H4 (cell line): Measurements from ENCODE around the gene HNRNPA1. TPM values are rescaled to one million over a fixed set of nuclear protein-coding genes. Genes with fewer than 3 reads are reported as not detected.
A peak's percentile ranks its signal among the peaks of the same experiment; 100 is the strongest.
"Not testable (repeated sequence)": the region's sequence is repeated elsewhere in the genome, so short reads cannot be mapped to it uniquely, and the experiment has no call there.

ENCODE experiments used
- DNase-seq: peaks from one replicate; pipeline ENCODE4 v3.0.0-alpha.2; 2015; ENCODE audit warnings: low spot score
- total RNA-seq: library from RNA; depleted of rRNA; stranded (reverse); fragments of >200 nt; shearing (Covaris generic); gene quantifications from 2 replicates; pipeline ENCODE4 v1.2.3, GENCODE V29; 2014

HNRNPA1 gene
- total RNA-seq, 1 experiment from 2014 or later: 634 TPM

DNA sequence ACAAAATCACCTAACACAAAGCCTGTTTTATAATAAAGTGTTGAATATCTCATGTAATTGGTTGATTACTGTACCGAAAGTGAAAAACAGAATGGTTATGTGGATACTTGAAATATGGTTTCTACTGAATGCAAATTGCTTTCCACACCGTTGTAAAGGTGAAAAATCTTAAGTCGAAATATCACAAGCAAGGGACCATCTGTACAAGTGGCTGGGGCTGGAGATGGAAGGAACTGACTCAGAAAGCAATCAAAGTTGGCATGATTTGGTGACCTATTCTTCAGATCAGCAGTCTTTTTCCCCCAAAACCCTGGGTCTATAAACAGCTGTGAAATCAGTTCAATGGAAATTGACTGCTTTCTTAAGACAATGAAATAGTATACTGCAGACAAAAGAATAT is 4.2 kb upstream of the HNRNPA1 start:
- no peak for DNase-seq

DNA sequence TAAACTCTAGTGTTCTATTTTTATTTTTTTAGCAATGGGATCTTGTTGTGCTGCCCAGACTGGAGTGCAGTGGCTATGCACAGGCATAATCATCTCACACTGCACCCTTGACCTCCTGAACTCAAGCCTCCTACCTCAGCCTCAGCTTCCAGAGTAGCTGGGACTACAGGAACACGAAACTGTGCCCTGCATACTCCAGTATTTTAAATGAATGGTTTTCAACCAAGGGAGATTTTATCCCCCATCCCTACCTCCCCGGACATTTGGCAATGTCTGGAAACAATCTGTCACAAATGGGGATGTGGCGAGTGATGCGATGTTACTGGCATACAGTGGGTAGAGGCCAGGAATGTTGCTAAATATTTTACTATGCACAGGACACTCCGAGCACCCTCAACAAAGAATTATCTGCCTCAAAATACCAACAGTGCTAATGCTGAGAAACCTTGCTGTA is 2.7 kb upstream of the HNRNPA1 start:
- no peak for DNase-seq

DNA sequence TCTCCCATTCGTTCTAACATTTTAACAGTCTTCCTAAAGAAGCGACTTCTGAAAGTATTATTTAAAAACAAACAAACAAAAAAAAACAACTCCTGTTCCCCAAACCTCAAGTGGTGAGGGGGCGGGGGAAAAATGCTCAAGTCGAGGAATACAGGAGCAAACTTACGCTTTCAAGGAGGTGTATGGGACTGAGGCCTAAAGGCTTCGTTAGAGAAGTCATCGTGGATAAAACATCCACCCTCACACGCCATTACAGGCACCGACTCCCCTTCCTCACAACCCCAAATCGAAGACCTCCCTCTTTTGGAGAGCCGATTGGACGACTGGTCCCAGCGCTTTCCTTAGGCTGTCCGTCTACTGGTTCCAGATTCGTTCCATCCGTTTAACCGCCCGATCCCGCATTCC is 1.3 kb upstream of the HNRNPA1 start:
- no peak for DNase-seq

DNA sequence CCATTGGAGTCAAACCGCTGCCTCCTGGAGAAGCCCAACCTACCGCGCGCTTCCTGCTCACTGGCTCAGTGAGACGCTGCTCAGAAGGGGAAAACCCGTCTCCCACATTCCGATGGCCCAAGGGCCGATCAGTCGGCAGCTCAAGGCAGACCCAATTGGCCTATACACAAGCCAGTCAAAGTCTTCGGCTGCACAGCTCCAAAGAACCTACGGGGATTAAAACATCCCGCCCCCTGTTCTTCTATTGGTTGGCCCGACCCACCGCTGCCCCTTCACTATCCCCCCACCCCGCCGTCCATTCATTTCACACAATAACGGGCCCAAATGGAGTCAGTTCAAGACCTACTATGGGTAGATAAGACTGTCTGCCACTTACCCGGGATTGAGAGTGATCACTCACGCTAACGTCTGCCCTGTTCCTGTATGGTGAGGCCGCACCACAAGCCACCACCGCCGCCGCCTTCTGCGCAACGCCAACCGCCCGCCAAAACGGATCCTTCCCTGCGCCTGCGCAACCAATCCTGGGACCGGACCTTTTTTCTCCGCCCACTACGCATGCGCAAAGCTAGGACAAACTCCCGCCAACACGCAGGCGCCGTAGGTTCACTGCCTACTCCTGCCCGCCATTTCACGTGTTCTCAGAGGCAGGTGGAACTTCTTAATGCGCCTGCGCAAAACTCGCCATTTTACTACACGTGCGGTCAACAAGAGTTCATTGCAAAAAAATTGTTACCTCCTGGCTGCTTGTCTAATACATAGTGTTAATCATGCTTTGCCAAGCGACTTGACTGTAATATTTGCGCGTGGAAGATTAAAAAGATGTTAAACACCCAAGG is 676 bp upstream of the HNRNPA1 start, which contains the start of gene CBX5:
CBX5 (minus strand) TSS at position 491 of the 836 bp plus-strand sequence. CDS start 22,472 bp downstream, outside the sequence.
- peak; percentile 99 for DNase-seq

DNA sequence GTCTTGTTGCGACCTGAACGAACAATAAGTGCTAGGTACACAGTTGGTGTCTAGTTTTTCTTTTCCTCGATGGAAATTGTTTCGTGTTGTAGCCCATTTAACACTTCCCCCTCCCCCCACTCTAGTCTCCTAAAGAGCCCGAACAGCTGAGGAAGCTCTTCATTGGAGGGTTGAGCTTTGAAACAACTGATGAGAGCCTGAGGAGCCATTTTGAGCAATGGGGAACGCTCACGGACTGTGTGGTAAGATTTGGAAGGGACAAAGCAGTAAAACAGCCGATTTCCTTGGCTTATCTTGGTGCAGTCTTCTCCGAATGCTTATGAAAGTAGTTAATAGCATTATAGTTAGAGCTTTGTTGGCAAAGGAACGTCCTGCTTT is 724 bp downstream of the HNRNPA1 start:
- not testable (repeated sequence) for DNase-seq

DNA sequence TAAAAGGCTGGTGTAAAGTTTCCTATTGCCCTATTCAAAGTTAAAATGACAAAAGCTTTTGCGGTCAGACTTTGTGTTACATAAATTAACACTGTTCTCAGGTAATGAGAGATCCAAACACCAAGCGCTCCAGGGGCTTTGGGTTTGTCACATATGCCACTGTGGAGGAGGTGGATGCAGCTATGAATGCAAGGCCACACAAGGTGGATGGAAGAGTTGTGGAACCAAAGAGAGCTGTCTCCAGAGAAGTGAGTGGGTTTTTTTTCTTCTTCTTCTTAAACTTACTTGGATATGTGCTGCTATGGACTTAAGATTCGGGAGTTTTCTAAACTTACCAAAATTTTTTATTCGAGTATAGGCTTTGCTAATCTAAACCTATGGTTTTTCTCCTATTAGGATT is 1.2 kb downstream of the HNRNPA1 start:
- not testable (repeated sequence) for DNase-seq

DNA sequence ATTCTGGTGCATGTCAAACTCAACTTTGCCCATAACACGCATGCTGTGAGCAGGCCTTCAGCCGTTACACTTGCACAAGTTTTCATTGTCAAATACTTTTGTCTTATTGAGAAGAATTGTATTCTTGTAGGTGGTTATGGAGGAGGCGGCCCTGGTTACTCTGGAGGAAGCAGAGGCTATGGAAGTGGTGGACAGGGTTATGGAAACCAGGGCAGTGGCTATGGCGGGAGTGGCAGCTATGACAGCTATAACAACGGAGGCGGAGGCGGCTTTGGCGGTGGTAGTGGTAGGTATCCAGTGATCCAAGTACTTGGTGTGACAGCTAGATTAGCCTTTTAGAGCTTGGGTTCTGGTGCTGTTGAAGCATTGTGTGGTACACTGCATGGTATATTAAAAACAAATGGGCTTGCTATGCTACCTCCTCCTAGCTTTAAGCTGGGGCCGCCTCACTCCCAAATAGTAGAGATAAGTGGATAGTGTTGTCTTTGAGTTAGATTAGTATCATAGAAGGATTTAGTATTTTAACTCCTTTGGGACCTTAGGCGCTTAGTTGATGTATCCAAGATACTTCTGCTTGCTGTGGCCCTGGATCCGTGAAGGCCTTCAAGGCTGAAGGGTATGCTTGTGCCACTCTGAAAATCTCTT is 2.5 kb downstream of the HNRNPA1 start:
- DNase-seq: no peak

DNA sequence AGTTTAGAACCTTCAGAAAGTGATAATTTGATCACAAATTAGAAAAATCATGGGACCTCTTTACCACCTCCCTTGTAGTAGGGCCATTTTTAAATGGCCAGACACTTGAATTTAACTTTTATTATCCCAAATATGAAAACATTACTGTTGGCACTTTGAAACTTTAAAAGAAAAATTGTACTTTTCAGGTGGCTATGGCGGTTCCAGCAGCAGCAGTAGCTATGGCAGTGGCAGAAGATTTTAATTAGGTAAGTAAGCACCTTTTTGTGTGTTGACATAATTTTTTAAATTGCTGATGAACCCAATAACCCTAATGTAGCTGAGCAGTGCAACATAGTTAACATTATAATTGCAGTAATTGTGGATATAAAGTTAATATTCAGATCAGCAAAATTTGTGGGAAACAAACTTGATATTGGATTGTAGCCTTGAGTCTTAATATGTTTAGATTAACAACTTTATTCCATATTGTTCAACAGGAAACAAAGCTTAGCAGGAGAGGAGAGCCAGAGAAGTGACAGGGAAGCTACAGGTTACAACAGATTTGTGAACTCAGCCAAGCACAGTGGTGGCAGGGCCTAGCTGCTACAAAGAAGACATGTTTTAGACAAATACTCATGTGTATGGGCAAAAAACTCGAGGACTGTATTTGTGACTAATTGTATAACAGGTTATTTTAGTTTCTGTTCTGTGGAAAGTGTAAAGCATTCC is 3.7 kb downstream of the HNRNPA1 start:
- DNase-seq: not testable (repeated sequence)

DNA sequence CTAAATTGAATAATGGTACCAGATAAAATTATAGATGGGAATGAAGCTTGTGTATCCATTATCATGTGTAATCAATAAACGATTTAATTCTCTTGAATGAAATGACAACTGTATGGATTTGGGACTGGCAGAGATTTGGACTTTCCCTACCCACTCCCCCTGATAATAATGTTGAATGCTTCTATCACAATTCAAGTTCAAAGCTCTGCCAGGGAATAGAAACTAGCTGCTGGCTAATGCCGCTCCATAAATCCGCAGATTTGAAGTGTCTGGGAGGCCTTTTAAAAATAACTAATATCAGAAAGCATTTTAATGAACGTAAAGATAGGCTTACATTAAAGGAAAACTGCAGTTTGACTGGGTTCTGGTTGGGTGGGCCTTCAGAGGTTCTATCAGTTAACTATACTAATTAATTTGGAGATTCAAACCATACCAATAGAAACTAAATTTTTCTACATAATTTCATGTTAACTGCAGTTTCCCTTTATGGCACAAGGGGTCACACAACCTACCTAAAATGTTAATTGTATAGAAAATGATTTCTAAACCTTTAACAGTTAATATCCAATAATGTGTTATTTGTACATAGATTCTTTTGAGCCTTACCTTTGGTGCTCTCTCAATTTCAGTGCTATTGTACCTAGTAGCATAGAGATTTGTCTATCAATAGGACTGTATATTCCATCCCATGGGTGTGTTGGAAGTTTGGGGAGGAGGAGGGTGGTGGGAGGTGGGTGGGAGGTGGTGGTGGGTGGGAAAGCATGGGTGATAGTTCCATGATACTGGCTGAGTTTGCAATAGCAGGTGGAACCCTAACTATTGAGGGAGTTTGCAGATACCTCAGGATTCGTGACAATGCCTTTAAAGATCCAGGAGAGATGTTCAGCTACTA is 4.9 kb downstream of the HNRNPA1 start:
- no peak for DNase-seq

DNA sequence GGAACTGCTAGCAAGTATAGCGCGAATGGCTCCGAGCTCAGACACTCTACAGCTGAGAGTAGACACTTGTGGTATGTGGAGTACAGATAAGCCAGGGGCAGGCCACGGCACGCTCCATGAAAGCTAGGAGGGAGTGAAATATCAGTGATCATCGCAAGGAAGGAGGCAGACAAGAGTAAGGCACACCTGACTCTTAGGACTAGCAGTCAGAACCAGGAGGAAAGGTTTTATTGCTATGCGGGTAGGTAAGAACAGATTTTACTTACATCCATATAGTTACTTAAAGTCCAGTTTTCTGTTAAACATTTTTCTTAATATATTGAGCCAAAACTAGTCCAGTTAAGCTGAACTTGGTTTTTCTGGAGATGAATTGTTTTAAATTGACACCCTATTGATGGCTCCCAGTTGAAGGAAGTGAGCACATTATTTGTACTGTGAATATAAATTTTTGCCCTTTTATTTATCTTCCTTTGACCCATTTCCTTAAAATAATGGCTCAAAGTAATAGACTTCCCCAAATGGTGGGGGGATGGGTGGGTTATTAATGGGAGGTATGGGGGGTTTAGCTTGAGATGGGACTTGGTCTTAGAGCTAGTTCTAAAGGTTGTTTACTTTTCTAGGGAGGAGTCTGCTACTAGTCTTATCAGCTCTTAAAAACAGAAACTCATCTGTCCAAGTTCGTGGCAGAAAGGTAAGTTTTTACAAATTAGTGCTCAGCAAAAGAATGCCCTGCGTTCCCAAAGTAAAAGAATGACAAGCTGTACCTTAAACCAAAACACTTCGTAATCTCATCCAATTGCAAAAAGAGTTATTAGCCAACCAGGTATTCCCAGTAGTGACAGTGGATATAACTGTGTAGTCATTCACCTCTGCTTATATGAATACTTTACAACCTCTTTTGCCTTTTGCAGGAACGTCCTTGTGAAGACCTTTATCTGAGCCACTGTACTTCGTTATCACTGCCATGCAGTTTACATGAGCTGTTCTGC is 5.8 kb downstream of the HNRNPA1 start:
- no peak for DNase-seq

DNA sequence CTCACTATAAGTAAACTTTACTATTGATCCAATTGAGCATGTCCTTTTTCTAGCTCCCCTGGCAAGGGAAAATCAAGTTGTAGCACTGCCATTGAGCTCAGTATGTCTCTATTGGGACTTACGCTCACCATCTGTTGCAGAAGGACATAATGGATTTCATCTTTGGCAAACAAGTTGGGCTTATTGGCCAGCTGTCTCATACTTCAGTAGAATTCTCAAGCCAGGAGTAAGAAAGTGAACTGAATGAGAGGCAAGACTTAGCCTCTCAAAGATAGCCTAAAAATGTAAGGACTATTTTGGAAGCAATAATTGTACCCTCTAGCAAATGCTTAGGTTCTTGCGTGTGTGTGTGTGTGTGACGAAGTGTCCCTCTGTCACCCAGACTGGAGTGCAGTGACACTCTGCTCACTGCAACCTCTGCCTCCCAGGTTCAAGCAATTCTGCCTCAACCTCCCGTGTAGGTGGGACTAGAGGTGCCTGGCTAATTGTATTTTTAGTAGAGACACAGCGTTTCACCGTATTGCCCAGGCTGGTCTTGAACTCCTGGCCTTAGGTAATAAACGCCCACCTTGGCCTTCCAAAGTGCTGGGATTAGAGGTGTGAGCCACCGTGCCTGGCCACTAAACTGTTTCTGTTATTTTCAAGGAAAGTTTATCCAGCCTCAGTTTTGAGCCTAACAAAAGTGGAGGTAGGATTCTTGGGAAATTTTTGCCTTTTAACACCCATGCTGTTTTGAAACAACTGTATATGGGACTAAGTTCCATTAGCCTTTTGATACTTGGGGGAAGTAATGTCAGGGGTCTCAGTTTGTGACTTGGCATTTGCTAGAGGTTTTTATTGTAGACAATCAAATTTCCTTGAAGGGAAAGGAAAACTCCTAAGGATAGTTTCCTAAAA is 7.0 kb downstream of the HNRNPA1 start:
- DNase-seq: no peak

DNA sequence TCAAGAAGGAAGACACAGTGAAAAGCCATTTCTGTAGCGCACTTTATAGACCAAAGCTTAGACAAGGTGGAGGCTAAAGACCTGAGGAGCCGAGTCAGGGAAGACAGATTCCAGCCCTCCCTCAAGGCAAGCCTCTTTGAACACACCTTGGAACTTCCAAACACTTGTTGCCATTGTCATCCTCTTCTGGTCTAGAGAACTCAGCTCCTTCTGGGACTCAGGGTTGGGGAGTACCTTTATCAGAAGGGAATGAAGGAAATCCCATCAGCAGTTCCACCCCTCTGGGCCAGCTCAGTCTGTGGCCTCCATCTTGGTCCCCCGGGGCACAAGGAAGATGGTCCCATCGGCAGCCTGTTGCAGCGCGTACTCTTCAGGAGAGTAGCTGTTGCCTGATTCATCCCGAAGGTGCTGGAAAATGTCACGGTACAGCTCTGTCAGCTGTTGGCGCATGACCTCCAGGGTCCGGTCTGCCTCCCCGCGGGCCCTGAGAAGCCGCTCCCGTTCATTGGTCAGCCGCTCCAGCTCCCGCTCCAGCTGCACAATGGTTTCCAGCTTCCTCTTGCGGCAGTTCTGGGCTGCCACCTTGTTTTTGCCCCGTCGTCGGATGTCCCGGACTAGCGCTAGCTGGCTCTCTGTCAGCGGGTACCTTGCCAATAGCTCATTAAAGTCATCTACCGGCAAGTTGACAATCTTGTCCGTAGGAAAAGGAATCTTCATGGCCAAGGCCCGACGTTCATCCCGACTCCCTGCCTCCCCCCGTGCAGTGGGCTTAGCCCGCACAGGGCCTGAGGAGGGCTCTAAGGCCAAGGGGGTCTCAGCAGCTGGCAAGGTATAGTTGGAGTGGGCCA is 11.8 kb downstream of the HNRNPA1 start:
- no peak for DNase-seq

DNA sequence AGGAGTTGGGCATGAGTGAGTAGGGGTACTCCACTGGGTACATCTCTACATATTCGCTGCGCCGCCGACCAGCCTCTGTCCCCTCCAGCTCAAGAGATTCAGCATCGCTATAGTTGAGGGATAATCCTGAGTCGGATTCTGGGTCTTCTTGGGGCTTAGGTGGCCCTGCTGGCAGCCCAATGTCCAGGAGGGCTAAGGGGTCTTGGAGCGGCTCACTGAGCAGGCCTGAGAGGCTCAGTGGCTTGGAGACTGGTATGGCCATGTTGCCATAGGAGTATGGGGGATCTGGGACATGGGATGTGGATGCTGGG is 12.4 kb downstream of the HNRNPA1 start:
- no peak for DNase-seq

DNA sequence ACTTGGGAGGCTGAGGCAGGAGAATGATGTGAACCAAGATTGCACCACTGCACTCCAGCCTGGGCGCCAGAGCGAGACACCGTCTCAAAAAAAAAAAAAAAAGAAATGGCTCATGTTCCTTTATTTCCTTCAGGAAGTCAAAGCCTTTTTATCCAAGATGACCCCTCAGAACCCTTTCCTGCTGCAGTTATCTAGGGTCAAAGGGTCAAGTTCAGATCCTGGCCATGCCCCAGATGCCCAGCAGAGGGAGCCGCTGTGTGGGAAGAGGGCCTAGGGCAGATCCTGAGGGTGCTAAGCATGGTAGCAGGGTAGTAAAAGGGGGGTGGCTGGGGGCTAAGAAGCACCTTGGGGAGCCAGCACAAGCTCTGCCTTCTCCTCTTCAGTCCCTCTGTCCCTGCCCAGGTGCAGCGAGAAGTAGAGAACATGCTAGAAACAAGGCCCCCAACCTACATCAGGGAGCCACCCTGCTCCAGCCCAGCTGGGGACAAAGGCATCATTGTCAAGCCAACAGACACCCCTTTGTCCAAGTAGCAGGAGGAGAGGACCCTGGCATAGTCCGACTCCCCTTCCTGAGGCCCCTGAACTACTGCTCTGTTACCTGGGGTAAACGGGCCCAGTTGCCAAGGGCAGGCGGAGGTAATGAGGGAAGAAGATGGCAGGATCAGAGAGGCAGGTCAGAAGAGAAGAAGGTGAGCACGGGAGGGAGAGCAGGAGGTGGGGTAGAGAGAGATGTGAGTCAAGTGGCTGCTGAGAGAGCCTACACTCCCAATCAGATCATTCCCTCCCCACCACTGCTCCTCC is 13.8 kb downstream of the HNRNPA1 start:
- DNase-seq: peak; percentile 38

DNA sequence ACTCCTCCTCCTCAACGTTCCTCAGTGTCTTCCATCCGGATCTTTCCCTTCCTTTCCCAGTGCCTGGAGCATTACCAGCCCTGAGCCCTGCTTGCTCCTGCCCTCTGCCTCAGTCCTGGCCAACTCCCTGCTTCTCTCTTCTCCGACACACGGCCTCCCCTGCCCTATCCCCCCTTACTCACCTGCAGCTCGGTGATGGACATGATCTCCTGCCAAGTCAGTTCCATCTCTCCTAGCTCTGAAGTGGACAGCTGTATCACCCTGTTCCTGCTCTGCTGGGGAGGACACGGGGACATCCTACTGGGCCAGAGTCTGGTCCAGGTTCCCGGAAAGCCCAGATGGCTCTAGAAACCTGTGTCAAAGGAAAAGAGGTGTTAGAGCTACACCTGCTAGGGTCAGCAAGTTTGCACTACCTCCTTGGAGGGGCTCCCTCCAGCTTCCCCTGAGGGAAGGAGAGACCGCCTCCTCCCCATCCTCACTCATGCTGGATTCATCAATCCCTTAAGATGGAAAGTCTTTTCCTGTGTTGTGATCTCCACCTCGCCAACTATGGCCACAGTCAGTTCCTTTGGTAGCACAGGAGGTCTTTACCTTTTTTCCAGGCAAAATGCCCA is 14.5 kb downstream of the HNRNPA1 start:
- DNase-seq: no peak

DNA sequence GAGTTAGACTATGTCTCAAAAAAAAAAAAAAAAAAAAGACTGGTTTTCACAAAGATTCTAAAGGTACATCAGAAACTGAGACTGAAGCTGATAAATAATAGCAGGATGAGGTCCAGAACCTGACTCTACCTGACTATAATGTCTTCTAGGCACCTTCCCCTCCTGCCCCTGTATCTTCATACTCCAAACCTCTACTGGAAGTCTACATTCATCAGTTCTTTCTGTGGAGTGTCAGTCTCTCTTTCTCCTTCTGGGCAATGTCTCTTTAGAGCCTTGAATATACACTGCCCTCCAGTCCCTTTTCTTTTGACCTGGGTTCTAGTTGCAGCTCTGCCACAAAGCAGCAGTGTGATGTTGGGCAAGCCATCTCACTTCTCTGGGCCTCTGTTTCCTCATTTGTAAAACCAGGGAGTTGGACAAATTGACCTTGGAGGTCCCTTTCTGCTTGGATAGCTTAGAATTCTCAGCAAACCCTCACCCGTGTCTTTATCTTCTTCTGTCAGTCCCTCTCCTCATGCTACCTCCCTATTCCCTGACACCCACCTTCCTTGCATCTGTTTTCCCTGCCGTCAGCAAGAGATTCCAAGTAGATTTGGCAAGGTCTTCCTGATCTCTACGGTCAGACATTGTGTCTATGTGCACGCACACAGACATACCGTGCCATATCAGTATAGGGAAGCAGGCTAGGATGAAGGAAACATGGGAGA is 16.0 kb downstream of the HNRNPA1 start:
- no peak for DNase-seq
